Hematopoietic multipotent progenitor cell treated with erythropoietin and hydrocortisone succinate and interleukin-3 and kit ligand, for 4 days (in vitro differentiated cells): Measurements from ENCODE around the gene STK11.

Experiments used
- DNase-seq: peaks from one replicate; pipeline ENCODE4 v3.0.0-alpha.2; 2015

STK11 gene

DNA sequence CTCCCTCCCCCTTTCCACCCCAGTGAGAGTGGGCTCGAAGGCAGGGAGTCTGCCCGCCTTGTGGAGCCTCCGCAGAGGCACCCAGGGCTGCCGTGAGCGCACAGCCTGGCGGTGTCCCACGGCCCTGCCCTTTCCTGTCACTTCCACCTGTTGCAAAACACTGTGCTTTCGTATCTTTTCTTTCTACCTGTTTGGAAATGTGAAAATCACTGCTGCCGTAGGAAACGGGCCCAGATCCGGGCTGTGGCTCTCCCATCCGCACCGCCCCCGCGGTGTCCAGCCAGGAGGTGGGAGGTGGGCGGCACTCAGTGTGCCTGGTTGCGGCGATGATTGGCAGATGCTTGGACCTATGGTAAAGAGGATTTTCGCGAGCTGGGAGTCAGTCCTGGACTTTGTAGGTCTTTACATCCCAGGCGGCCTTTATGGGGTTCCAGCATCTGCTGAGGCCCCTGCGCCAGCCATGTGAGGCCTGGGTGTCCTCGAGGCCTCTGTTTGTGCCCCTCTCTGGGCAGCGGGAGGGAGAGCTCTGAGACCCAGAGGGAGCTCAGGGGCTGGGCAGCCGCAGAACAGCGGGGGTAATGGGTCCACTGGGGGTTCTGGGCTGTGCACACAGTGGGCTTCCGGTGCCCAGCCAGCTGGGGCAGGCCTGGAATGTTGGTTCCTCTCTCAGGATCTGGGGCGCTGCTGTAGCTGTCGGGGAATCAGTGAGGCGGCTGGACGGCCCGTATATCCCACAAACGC lies 6.1 kb downstream of the STK11 start:
- no peak for DNase-seq

DNA sequence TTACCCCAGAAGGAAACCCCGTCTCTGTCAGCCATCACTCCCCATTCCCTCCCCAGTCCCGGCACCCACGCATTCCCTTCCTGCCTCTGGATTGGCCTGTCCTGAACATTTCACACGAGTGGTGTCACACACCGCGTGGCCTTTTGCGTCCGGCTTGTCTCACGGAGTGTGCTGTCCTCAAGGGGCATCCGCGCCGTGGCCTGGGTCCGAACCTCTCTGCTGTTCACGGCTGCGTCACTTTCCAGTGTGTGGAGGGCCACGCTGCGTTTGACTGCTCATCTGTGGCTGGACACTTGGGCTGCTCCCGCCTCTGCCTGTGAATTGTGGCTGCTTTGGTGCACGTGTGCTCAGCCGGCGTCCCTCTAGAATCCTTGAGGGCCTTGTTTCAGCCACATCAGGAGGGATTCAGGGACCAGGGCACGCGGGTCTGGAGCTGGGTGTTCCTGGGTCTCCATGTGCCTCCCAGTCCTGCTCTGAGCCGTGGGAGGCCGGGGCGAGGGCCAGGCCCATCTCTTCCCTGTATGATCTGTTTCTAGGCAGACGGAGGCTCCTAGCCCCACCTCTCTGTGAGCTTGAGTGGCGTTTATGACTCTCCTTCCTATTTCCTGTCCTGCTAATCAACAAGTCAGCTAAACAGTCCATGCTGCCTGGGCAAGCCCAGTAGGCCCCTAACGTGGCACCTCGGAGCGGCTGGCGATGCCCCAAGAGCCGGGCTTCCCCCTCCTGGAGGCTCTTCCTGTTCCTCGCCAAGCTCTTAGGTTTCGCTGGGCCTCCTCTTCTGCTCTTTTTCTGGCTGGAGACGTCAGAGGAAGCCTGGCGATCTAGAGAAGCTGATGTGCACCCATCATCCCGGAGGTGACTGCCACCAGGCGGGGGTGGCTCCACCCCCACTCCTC lies 8.1 kb downstream of the STK11 start:
- DNase-seq, result peak; percentile 91

DNA sequence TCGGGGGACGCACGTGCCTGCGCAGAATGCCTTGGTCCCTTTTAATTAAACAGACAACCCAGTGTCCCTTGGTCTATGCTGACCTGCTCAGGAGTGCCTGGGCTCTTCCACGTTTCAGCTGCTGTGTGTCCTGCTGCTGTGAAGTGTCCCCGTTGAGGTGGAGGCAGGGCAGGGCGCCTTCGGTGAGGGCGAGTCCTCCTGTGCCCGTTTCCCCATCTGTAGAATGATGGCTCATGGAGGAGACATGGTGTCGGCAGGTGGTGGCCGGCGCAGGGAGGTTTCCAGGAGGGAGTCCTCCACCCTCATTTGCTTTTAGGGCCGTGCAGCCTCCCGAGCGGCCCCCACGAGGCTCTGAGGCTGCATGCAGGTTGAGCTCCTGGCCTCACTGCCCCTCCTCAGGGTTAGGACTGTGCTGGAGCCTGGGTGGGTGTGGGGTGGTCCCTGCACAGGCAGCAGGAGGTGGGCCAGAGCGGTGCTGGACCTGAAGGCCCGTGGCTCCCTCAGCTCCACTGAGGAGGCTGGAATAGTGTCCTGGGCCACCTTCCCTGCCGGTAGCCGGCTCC lies 8.8 kb downstream of the STK11 start:
- no peak for DNase-seq

DNA sequence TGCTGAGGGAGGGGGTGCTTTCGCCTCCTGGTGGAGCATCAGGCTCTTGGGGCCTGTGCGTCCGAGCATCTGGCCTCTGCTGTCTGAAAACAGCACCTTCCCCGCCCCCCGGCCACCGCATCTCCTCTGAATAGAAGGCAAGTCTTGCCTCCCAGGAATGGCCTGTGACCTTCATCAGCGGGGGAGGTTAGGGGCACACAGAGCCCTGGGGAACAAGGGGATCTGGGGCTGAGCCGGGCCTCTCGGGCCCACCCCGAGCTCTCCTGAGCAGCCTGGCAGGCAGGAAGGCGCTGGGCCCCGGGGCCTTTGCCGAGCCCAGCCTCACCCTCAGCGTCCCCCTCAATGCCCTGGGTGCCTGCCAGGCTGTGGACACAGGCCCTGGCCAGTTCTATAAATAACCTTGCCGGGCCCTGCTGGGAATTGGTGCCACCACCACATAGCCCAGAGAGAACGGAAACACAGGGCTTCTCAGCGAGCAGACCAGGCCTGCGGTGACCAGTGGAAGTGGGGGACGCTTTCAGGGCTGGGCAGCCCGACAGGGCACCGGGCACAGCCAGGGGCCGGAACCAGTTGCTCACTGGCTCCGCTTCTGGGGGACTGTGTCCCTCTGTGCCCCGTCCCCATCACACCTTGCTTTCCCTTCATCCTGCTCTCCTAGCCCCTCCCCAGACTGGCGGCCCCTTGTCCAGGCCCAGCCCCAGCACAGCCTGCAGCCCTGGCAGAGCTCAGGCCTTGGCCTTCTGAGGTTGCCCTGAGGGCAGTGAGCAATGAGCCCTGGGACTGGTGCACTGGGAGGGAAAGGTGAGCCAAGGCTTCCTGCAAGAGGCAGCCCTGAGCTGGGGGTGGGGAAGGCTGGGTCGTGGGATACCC lies 9.5 kb downstream of the STK11 start:
- DNase-seq, result no peak

DNA sequence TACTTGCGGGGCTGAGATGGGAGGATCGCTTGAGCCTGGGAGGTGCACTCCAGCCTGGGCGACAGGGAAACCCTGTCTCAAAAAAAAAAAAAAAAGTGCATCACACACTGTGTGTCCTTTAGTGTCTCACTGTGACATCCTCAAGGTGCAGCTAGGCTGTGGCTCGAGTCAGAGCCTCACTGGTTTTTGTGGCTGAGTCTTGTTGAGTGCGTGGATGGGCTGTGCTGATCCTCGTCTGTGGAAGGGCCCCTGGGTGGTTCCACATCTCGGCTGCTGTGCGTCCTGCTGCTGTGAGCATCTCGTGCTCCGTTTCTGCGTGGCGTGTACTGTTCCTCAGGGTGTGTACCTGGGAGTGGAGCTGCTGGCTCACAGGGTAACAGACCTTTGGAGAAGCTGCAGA lies 11.2 kb downstream of the STK11 start:
- no peak for DNase-seq

DNA sequence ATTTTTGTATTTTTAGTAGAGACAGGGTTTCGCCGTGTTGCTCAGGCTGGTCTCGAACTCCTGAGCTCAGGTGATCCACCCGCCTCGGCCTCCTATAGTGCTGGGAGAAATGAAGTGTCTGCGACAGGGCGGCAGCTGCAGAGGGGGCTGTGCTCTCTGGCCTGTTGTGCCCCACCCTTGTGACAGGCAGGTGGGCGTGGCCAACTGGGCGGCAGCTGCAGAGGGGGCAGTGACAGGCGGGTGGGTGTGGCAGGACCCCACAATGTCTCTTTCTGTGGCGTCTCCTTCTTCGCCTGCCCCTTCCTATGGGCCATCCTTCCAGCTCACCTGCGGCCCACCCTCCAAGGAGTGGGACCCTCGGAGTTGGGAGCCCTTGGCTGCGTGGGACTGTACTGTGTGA lies 11.8 kb downstream of the STK11 start:
- peak; percentile 68 for DNase-seq

DNA sequence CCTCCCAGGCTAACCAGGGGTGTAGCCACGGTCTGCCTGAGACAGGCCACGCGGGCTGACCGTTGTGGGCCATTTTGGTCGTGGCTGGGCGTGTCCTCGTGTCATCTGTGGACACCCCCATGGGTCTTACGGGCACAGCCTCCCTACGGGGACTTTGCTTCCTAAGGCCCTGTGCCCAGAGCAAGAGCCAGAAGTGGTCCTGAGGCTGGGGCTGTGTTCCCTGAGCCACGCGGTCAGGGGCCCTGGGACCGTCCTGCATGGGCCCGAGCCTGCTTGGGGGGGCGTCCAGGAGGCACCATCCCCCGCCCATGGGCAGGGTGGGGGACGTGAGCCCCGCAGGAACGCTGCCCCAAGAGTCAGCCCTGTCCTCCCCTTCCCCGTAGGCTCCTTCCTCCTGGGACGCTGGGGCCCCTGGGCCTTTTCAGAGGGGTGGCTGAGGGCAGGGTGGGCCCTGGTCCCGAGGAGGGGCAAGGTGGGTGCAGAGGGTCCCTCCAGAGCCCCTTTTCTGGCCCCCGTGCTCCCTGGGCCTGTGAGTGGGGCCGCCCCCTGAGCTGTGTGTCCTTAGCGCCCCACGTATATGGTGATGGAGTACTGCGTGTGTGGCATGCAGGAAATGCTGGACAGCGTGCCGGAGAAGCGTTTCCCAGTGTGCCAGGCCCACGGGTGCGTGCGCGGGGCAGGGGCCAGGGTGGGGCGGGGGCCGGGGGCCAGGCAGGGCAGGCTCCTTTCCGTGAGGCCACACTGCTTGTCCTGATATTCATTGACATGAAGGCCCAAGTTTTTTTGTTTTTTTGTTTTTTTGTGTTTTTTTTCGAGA lies 13.4 kb downstream of the STK11 start:
- DNase-seq, result no peak

DNA sequence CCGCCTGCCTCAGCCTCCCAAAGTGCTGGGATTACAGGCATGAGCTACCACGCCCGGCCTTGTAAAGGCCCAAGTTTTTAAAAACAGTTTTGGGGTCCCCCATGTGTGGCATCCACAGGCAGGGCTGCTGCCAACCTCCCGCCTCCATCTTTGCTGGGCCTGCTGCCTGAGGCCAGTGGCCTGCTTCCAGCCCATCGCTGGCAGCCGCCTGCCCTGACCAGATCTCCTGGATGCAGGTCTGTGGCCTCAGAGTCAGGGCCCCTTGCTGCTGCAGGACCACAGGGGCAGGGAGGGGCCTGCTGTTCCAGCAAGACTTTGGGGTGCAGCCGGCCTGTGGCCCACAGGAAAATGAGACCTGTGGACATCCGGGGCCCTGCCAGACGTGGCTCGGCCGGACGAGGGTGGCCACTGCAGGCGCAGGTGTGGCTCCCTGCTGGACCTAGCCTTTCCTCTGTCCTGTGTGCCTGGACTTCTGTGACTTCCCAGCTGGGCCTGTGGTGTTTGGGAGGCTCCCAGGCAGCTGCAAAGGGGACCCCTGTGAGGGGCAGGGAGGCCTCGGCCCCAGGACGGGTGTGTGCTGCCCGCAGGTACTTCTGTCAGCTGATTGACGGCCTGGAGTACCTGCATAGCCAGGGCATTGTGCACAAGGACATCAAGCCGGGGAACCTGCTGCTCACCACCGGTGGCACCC lies 14.4 kb downstream of the STK11 start:
- DNase-seq, result no peak

DNA sequence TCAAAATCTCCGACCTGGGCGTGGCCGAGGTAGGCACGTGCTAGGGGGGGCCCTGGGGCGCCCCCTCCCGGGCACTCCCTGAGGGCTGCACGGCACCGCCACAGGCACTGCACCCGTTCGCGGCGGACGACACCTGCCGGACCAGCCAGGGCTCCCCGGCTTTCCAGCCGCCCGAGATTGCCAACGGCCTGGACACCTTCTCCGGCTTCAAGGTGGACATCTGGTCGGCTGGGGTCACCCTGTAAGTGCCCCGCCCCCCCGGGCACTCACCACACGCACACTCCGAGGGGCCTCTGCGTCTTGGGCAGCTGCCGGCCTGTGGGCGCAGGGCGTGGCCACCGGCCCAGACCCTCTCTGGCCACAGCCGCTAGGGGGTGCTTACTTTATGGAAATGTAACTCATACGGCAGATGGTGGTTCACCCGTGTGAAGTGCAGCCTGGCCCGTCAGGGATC lies 14.9 kb downstream of the STK11 start:
- DNase-seq, result no peak

DNA sequence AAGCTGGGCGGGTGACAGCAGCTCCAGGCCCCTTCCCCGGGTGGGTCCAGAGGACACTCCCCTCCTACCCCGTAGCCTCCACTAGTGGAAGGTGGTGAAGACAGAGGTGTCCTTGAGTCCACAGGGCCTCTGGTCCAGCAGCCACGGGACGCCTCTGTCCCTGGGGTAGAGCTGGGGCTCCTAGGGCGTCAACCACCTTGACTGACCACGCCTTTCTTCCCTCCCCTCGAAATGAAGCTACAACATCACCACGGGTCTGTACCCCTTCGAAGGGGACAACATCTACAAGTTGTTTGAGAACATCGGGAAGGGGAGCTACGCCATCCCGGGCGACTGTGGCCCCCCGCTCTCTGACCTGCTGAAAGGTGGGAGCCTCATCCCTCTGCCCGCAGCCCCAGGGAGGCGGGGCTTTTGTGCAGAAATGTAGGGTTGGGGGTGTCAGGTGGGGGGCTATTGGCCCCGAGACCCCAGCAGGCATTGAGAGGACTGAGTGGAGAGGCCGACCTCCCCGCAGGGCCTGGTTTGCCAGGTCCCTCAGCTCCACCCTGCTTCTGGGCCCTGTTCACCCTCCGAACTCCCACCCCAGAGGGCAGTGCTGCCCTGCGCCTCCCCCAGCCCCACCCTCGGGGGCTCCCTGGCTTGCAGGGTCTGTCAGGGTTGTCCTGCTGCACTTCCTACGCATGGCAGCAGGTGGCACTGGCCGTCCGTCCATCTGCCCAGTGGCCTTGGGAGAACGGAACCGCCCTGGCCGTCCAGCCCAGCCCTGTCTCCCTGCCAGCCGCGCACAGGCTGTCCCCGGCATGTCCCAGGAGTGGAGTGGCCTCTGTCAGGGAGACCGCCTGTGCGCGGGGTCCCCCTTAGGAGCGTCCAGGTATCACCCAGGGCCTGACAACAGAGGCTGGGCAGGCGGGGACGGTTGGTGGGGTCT lies 15.7 kb downstream of the STK11 start:
- no peak for DNase-seq

DNA sequence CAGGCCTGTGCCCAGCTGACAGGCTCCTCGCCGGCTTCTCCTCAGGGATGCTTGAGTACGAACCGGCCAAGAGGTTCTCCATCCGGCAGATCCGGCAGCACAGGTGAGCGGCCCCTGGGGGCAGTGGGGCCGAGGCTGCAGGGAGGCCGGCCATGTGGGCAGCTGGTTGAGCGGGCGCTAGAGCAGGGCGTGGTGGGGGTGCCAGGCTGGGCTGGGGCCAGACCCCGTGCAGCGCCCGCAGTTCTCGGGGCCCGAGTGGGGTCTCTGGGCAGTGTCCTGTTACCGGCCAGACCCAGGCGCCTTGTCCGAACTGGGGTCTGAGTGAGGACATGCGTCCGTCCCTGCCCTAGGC lies 16.3 kb downstream of the STK11 start:
- DNase-seq, result no peak

DNA sequence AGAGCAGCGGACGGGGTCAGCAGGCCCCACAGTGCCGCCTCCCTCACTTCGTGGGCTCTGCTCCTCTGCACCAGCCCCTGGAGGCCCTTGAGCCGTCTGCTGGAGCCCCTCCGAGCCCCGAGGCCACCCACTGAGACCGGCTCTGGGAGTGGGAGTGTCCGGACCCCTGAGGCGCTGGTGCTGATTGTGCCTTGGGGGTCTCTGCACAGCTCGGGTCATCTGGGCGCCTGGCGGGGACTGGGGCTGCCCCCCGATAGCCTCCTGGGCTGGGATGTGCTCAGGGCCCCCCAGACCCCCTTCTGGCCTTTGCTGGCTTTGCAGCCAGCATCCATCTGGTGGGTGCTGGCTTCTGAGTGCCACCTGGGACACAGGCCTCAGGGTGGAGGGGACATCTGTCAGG lies 16.8 kb downstream of the STK11 start:
- no peak for DNase-seq

DNA sequence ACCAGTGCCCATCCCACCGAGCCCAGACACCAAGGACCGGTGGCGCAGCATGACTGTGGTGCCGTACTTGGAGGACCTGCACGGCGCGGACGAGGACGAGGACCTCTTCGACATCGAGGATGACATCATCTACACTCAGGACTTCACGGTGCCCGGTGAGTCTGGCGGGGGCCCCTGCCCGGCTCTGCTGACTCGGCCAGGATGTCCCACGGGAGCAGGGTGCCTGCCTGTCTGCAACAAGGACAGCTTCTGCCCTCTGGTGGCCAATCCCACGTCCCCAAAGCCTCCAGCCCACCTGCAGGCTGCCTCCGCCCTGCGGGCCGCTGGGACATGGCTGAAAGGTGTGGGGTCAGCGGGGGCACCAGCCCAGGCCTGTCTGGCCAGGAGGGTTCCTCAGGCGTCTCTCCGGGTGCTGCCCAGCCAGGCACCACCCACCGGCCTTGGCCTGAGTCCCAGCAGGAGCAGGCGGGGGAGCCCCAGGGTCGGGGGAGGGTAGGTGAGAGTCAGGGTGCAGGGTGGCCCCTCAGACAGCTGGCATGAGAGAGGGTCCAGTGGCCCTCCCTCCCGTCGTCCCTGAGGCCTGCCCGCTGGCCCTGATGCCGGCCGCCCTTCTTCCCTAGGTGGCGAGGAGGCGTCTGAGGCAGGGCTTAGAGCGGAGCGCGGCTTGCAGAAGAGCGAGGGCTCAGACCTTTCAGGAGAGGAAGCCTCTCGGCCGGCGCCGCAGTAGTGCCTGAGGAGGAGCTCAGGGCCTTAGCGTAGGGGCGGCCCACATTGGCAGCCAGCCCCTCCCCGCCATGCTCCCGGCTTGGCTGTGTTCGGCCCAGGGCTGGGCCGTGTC lies 17.7 kb downstream of the STK11 start:
- DNase-seq, result peak; percentile 67

DNA sequence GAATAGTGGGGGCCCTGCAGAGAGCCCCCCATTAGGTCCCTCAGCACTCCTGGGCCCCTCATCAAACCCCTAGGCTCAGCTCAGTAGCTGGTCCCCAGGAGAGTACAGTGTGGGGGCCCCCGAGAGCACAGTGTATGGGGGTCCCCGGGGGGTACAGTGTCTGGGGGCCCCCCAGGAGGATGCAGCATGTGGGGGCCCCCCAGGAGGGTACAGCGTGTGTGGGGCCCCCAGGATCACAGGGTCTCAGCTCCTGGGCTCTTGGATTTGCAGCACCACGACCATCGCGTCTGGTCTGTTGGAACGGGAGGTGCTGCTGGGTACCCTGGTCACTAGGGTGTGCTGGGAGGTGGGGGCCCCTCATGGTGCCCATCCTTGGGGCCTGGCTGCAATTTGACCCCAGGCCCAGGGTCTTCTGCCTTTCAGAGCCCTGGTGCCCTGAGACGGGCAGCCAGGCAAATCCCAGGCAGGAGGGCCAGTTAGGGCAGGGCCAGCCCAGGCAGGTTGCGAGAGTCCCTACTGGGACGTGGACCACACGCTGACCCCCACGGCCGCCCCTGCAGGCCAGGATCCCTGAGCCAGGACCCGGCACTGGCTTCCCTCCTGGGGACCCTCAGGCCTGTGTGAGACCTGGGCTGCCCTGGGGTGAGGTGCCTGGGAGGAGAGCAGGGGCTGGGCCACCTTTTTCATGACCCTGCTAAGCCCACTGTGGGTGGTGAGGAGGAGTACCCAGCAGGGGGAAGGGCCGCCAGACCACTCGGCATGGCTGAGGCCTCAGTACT lies 18.7 kb downstream of the STK11 start:
- no peak for DNase-seq

DNA sequence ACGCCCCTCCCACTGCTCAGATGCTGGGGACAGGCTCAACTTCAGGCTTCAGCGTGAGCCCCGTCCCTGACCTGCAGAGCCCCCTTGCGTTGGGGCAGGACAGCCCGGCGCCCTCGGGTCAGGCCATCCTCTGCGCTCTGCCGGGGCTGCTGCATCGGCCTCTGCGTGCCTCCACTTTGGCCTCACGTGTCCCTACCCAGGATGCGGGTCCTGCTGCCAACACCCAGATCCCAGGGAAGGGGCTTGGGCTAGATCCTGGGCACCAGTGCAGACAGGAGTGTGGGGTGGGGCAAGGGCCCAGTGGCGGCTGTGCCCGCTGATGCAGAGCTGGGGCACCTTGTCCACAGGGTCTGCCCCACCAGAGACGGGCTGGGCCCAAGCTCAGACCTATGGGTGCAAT lies 19.3 kb downstream of the STK11 start:
- DNase-seq, result no peak

DNA sequence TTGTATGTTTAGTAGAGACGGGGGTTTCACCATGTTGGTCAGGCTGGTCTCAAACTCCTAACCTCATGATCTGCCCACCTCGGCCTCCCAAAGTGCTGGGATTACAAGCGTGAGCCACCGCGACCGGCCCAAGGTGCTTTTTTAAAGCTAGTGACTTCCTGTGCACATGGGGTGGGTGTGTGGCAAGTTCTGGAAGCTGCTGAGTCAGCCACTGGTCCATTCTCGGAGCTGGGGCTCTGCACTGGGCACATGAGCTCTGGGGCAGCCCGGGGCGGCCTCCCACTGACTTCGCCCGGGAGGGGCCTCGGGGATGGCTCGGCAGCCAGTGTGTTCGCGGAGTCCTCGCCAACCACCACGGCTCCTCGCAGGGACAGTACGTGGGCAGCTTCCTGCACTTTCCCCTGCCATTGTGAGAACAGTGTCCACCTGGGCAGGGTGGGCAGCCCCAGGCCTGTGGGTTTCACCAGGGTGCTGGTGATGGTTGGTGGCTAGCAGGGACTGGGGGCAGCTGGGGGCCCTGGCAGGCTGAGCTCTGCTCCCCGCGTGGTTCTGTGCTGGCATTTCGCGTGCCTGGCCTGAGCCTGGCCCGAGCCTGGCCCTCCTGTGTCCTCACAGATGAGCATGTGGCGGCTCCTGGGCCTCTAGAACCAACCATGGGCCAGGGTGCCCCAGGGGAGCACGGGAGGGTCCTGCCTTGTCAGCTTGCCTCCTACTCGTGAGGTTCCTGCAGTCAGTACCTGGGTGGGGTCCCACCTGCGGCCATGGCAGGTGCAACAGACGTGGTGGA lies 20.1 kb downstream of the STK11 start:
- no peak for DNase-seq

DNA sequence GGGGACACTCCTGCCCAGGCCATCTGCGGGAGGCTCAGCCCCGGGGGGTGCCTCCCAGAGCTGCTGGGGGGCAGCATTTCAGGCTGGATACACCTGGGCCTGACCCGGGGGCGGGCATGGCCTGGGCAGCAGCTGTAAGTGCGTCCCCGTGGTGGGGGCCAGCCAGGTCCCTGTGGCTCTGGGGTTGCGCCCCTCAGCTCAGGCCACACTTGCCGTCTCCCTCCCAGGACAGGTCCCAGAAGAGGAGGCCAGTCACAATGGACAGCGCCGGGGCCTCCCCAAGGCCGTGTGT lies 20.6 kb downstream of the STK11 start:
- no peak for DNase-seq
